22Rv1 (cell line): ENCODE measurements around the gene PTPN20.

Source experiments
- CTCF ChIP-seq: fragments of 450-650 bp; IDR thresholded peaks from 2 replicates; pipeline ENCODE4 v1.5.1; 2017; ENCODE audit warnings: mild to moderate bottlenecking
- ZFX ChIP-seq: fragments of 450-650 bp; IDR thresholded peaks from 2 replicates; pipeline ENCODE4 v1.6.1; 2017; ENCODE audit warnings: antibody characterized with exemption, borderline replicate concordance

GRCh38 chr10:47045331-47045861 is 134.2 kb downstream of the PTPN20 start:
- TF ChIP-seq CTCF = no peak
- TF ChIP-seq ZFX = no peak
